ENCODE measurements around the gene METAP2. TPM values are rescaled to one million over a fixed set of nuclear protein-coding genes. Genes with fewer than 3 reads are reported as not detected.
"Not testable (repeated sequence)": the region's sequence is repeated elsewhere in the genome, so short reads cannot be mapped to it uniquely, and the experiment has no call there.

The METAP2 gene
- total RNA-seq, 1 donor from 2014 or later = 53.0 TPM

GRCh38 chr12:95462081-95462480 lies 11.9 kb upstream of the METAP2 start:
- no peak for DNase-seq (ENCODE audit: extremely low read depth, low read depth, low spot score)

DNA sequence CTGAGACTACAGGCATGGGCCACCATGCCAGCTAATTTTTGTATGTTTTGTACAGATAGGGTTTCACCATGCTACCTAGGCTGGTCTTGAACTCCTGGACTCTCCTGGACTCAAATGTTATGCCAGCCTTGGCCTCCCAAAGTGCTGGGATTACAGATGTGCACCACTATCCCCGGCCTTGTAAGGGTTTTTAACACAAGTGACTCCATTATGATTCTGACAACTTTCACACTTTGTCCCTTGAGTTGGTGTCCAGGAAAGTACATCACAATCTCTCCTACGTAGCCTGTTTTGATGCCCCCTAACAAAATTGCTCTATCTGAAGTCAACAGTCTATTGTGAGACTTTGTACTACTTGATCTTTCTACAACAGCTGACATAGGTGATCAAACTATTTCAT lies 11.4 kb upstream of the METAP2 start:
- DNase-seq (ENCODE audit: extremely low read depth, low read depth, low spot score) = no peak

GRCh38 chr12:95463050-95463449 lies 10.9 kb upstream of the METAP2 start:
- no peak for DNase-seq (ENCODE audit: extremely low read depth, low read depth, low spot score)

- not testable (repeated sequence) for DNase-seq (ENCODE audit: extremely low read depth, low read depth, low spot score)
Observed at GRCh38 chr12:95463776-95464175, 10.2 kb upstream of the METAP2 start.

DNA sequence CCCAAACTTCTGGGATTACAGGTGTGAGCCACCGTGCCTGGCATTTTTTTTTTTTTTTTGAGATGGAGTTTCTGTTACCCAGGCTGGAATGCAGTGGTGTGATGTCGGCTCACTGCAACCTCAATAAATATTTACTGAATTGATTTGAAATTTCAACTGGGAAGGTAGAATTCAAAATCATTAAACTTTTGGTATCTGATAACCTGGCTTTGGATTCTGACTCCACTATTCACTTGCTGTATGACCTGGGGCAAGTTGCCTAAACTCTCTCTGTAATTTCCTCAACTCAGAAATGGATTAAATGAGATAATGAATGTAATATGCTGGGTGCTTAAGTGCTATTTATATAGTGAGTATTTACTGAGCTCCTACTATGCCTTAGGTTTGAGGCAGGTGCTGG lies 8.7 kb upstream of the METAP2 start:
- DNase-seq (ENCODE audit: extremely low read depth, low read depth, low spot score) = no peak

- DNase-seq (ENCODE audit: extremely low read depth, low read depth, low spot score) = no peak
Observed at GRCh38 chr12:95470300-95470699, 3.7 kb upstream of the METAP2 start.

- peak; percentile 29 for DNase-seq (ENCODE audit: extremely low read depth, low read depth, low spot score)
Observed at GRCh38 chr12:95473231-95473883, 595 bp upstream of the METAP2 start.

- DNase-seq (ENCODE audit: extremely low read depth, low read depth, low spot score) = no peak
Observed at GRCh38 chr12:95474660-95474958, 657 bp downstream of the METAP2 start.

- DNase-seq (ENCODE audit: extremely low read depth, low read depth, low spot score) = no peak
Observed at GRCh38 chr12:95480230-95480629, 6.3 kb downstream of the METAP2 start.

DNA sequence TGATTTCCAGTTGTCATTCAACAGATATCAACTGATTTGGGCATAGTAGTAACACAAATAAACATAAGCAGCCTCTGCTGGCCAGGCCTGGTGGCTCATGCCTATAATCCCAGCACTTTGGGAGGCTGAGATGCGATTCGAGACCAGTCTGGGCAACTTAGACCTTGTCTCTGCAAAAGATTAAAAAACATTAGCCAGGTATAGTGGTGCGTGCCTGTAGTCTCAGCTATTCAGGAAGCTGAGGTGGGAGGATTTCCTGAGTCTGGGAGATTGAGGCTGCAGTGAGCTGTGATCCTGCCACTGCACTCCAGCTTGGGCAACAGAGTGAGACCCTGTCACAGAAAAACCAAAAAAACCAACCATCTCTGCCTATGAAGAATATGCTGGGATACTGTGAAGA lies 7.1 kb downstream of the METAP2 start:
- no peak for DNase-seq (ENCODE audit: extremely low read depth, low read depth, low spot score)

- no peak for DNase-seq (ENCODE audit: extremely low read depth, low read depth, low spot score)
Observed at GRCh38 chr12:95481888-95482287, 7.9 kb downstream of the METAP2 start.

DNA sequence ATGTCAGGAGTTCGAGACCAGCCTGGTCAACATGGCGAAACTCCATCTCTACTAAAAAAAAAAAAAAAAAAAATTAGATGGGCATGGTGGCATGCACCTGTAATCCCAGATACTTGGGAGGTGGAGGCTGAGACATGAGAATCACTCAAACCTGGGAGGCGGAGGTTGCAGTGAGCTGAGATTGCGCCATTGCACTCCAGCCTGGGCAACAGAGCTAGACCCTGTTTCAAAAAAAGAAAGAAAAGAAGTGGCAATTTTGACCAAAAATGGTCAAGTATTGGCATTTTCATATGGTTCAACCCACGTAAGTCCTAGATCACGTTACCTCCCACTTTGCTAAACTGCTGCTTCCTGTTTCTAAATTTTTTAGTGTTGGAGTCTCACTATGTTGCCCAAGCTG lies 8.6 kb downstream of the METAP2 start:
- not testable (repeated sequence) for DNase-seq (ENCODE audit: extremely low read depth, low read depth, low spot score)

GRCh38 chr12:95484524-95484923 lies 10.6 kb downstream of the METAP2 start:
- DNase-seq (ENCODE audit: extremely low read depth, low read depth, low spot score) = no peak

DNA sequence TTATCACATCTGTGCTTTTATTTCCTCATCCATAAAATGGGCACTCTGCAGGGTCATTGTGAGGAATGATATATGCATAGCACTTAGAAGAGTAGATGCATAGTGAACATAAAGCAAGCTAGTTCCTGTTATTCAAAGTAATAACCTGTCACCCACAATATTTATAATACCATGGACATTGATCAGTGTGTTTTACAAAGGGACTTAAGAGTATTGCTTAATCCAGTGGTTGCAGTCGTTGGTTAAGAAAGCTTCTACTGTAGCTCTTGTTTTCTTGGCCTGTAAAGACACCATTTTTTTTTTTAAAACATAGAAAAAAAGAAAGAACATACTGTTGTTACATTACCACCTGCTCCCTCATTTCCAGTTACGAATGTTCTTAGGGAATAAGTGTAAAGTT lies 13.1 kb downstream of the METAP2 start:
- DNase-seq (ENCODE audit: extremely low read depth, low read depth, low spot score) = no peak

- DNase-seq (ENCODE audit: extremely low read depth, low read depth, low spot score) = no peak
Observed at GRCh38 chr12:95492462-95492861, 18.5 kb downstream of the METAP2 start.

DNA sequence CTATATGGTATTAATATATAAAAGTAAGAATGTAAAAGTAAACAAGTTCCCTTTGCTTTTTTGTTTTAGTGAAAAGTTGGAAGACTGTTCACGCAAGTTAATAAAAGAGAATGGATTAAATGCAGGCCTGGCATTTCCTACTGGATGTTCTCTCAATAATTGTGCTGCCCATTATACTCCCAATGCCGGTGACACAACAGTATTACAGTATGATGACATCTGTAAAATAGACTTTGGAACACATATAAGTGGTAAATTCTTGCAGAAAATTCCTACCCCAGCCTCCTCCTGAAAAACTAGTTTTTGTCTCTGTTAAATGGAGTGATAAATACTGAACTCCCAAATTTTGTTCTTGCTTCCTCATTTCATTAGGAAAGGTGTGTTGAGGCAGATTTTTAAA lies 20.9 kb downstream of the METAP2 start:
- no peak for DNase-seq (ENCODE audit: extremely low read depth, low read depth, low spot score)

DNA sequence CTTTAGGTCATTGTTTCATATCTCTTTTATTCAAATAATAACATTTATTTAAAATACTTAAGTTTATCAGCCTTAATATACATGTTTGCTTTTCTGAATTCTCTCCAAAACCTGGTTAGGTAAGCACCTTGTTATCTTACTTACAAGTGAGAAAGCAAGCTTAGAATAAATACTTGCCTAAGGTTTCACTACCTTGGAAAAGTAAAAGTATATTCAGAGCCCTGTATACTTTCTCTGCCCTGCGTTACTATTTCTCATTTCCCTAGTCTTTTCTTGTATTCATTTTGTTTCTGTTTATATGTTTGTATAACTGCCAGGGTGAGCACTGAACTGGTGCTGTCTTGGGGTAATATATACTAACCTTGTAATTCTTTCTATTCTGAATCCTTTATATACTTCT lies 21.5 kb downstream of the METAP2 start:
- no peak for DNase-seq (ENCODE audit: extremely low read depth, low read depth, low spot score)

- no peak for DNase-seq (ENCODE audit: extremely low read depth, low read depth, low spot score)
Observed at GRCh38 chr12:95497031-95497430, 23.1 kb downstream of the METAP2 start.

DNA sequence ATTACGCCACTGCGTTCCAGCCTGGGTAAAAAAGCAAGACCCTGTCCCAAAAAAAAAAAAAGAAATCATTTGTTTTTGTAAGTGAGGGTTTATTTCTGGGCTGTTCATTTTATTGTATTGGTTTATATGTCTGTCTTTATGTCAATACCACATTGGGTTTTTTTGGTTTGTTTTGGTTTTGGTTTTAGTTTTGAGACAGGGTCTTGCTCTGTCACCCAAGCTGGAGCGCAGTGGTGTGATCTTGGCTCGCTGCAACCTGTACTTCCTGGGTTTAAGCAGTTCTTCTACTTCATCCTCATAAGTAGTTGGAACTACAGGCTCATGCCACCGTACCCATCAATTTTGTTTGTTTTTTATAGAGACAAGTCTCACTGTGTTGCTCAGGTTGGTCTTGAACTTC lies 25.0 kb downstream of the METAP2 start:
- DNase-seq (ENCODE audit: extremely low read depth, low read depth, low spot score) = no peak

DNA sequence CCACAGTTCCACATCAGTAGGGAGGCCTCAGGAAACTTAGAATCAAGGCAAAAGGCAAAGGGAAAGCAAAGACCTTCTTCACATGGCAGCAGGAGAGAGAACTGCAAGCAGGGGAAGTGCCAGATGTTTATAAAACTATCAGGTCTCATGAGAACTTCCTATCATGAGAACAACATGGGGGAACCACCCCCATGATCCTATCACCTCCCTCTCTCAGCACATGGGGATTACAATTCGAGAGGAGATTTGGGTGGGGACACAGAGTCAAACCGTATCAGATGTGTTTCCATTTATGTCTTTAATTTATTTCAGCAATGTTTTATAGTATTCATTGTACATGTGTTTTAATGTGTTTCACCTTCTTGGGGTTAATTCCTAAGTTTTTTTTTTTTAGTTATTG lies 25.8 kb downstream of the METAP2 start:
- DNase-seq (ENCODE audit: extremely low read depth, low read depth, low spot score) = no peak

DNA sequence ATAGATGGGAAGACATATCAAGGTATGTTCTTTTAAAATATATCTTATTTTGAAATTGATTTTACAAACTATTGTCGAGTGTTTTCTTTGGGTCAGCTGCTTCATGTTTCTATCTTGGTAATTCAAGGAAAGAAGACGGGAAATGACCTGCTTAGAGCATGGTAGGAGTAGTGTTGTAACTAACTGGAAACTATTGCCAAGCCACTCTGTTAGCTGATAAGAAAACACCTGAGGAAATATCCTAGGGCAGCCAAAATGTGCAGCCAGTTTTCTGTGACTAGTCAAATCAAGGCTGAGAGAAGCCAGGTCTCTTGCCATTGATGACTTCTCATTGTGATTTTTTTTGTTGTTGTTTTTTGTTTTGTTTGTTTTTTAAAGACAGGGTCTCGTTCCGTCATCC lies 30.2 kb downstream of the METAP2 start:
- no peak for DNase-seq (ENCODE audit: extremely low read depth, low read depth, low spot score)

- DNase-seq (ENCODE audit: extremely low read depth, low read depth, low spot score) = no peak
Observed at GRCh38 chr12:95505039-95505438, 31.1 kb downstream of the METAP2 start.

- no peak for DNase-seq (ENCODE audit: extremely low read depth, low read depth, low spot score)
Observed at GRCh38 chr12:95506707-95507523, 33.0 kb downstream of the METAP2 start.
